Mucosa of gallbladder (tissue), 1 donor: ENCODE data around the gene HTR6. TPM values are rescaled to one million over a fixed set of nuclear protein-coding genes. Genes with fewer than 3 reads are reported as not detected.

Experiments used
- DNase-seq: peaks from one replicate; pipeline ENCODE4 v3.0.0-alpha.2; 2020; ENCODE audit warnings: low spot score
- total RNA-seq: library from RNA; stranded (reverse); gene quantifications from one replicate; pipeline ENCODE4 v1.2.1, GENCODE V29; 2021
- donor health status: DM: no; HTN: no; CAD: no.

Gene HTR6
- total RNA-seq, 1 donor from 2014 or later = not detected

DNA sequence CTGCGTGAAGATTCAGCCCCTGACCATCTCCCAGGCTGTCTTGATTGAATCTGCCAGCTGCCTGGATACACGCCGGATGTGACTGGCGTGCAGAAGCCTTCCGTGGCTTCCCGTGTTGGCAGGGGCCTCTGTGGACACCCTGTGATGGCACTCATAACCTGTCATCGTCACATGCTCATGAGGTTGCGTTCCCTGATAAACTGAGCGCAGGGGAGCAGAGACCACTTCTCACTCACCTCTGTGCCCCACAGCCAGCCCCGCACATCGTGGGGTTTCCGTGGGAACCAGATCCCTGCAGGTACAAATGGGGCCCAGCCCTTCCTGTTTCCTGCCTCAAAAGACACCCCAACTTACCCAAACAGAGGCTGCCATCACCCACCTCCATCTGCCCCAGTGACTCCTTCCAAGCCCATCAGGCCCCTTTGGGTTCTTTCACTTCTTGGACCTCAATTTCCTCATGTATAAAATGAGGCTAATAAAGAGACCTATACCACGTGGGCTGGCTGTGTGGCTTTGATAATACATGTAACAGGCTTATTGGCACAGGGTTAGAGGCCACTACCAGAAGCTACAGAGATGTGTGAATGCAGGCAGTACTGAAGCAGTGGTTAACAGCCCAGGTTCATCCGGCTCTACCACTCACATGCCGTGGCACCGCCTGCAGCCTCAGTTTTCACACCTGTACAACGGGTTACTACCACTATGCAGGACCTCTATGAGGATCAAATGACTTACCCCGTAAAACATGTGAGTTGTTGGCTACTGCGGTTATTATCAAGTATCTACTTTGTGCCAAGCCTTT, 23.6 kb downstream of the HTR6 start:
- no peak for DNase-seq

GRCh38 chr1:19689085-19689757, 24.5 kb downstream of the HTR6 start:
- DNase-seq = no peak

DNA sequence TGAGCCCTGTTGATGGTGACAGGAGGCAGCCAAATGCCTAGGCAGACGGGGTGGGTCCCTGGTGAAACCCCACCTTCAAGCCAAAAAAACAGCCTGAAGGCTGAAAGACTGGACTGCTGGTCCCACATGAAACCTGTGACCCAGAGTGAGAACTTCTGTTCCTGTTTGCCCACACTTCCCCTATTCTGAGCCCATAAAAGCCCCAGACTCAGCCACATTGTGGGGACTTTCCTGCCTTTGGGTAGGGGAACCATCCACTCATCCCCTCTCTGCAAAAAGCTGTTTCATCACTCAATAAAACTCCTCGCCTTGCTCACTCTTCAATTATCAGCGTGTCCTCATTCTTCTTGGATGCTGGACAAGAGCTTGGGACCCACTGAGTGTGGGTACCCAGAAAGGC, 25.2 kb downstream of the HTR6 start:
- no peak for DNase-seq

DNA sequence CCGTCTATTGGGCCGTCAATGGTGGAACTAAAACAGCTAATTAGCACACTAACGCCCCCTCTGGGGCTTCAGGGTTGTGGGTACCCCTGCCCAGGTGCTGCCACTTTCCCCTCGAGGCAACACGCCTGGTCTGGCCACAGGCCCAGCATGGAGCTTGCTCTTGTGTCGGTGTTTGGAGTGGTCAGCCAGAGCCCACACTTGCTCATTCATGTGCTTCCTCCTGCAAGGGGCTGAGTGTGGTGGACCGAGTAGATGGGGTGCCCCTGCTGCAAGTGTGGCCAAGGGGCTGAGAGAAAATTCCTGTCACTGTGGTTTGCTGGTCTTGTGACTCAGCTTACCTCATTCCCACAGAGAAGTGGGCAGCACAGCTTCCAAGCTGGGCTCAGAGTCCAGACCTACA, 25.7 kb downstream of the HTR6 start:
- DNase-seq = no peak

DNA sequence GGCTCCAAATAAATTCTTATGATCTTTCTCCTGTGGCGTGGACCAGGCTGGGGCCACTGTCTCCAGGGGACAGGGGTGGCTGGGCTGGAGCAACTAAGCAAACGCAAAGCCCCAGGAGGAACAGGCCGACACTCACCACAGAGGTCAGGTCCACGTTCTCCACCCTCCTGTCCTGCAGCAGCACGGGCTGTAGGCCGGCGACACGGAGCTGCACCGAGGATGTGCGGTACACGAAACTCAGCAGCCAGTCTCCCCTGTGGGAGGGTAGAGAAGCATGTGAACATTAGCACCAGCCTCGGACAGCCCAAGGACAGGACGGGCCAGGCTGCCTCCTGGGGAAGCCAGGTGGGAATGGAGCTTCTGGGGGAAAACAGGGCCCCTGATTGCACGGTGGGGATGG, 29.6 kb downstream of the HTR6 start:
- DNase-seq = no peak

DNA sequence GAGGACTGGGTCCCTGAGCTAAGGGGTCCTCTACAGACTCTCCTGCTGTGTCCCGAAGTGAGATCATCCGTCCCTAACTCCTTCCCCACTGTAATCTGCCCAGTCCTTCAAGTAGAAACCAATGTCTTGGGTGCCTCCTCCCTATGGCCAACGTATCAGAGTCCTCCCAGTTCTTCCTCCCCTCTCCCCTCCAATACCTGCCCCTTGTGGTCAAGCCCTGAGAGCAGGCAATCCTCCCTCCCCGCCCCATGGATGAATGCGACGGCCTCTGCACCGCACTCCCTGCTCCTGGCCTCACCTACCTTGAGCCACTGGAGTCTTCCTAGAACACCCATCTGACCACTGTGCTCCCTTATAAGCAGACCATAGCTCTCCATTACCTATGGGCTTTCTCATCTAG, 31.1 kb downstream of the HTR6 start:
- DNase-seq = no peak

GRCh38 chr1:19696820-19697219, 32.1 kb downstream of the HTR6 start:
- DNase-seq = no peak

DNA sequence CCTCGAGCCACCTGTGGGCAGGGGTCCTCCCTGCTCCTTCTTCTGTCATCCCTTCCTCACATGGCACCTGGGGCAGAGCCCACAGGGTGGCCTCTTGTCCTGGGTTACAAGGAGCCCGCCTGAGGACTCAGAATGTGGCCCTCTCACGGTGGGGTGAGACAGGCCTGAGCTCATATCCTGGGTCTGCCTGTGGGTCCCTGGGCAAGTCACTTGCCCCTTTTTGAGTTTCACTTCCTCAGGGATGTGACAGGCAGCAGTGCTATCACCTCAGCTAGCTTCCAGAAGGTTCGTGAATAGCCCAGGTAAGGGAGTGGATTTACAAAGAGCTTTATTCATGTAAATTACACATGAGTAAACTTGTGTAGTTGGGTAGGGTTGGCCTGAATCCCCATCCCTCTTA, 33.5 kb downstream of the HTR6 start:
- no peak for DNase-seq

DNA sequence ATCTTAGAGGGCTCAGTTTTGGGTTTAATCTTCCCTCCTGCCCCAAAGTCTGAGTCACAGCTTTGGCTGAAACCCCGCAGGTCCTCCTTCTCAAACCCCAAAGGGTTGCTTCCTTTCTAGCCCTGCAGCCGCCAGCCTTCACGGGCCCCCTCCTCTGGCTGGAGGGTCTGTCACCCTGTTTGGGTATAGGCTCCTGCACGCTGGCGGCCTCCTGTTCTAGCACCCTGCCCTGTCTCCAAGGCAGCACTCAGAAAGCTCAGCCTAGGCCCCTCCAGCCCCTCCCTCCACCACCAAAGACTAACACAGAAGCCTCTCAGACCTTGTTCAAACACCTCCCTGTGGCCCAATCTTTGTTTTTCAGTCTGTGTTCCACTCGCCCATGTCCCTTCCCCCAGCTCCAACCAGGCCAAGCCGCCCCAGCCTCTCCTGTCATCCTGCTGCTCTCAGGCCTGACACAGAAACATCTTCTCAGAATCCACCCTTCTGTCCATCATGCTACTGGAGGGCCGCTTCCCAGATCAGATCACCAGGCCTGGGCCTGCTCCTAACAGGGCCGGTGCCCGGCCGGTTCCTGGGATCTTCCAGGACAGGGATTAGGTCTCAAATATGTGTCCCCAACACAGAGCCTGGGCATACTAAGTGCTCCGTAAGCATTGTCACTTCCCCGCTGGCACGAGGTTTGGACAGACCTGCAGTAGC, 35.6 kb downstream of the HTR6 start:
- no peak for DNase-seq

GRCh38 chr1:19703280-19703679, 38.6 kb downstream of the HTR6 start:
- DNase-seq = no peak

DNA sequence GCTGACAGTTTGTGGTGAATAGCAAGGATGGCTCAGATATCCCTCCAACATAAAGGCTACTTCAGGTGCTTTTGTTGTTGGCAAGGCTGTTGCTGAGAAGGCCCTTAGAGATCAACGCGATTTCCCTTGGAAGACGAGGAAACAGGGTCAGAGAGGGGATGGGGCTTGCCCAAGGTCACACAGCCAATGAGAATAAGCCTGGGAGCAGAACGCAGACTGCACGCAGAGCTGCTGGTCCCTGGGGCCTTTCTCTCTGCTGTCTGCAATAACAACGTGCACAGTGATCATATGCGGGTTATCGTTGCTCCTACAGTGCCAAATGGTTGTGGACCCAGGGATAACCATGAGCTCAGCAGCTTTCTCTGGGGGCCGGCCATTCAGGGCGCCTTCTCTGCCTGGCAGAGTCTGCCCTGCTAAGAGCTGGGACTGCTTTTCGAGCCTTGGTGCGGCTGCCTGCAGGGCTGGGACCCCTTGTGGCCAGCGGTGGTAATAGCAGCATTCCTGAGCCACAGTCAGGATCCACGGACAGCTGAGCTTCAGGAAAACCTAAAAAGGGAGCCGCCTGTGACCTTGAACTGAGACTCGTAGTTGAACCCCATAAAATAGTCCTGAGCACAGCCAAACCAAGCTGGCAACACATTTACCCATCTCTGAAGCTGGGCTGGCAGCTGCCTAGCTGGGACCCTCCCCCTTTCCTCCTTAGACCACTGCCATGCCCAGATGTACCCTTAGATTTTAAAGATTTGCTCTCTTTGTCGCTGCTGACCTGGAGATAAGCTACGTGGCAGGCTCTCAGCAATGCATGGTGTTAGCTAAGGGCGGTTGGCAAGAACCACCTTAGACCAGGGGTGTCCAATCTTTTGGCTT, 39.8 kb downstream of the HTR6 start:
- DNase-seq = peak; percentile 68

GRCh38 chr1:19705464-19705863, 40.8 kb downstream of the HTR6 start:
- DNase-seq = no peak

GRCh38 chr1:19706136-19706535, 41.5 kb downstream of the HTR6 start:
- DNase-seq = no peak

GRCh38 chr1:19708567-19709110, 44.0 kb downstream of the HTR6 start:
- no peak for DNase-seq

DNA sequence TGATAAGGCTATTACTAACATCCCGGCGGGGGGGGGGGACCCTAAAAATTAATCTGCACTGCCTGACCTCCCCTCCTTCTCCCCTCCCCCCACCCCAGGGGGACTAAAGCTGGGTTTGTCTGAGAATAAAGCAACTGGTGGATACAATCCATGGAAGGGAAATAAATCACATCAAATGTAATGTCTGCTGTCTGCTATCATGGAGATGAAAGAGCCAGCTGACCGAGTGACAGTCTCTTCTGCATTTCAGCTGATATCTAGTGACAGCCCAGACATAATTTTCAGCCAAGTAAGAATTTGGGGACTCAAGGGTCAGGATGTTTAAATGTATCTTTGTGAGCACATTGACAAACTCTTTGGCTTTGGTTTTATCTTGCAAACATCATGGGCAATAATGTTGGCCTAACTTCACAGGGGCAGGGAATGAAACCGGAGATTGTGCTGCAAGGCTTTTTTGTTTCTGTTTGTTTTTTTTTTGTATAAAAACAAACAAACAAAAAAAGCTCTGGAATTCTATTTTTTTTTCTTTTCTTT, 44.7 kb downstream of the HTR6 start:
- no peak for DNase-seq

GRCh38 chr1:19710825-19711611, 46.3 kb downstream of the HTR6 start:
- DNase-seq = no peak

DNA sequence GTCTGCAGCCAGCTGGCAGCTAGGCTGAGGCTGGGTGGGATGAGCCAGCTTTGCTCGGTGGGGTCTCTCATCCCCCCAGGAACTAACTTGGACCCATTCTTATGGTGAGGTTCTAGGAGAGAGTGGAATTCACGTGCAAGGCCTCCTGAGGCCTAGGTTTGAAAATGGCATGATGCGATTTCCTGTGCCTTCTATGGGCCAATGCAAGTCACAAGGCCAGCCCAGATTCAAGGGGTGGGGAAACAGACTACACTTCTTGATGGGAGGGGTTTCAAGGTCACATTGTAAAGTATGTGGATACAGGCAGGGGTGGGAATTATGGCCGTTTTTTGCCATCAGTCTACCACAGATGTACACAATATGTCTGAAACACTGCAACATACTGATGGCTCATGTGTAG, 48.3 kb downstream of the HTR6 start:
- DNase-seq = no peak

DNA sequence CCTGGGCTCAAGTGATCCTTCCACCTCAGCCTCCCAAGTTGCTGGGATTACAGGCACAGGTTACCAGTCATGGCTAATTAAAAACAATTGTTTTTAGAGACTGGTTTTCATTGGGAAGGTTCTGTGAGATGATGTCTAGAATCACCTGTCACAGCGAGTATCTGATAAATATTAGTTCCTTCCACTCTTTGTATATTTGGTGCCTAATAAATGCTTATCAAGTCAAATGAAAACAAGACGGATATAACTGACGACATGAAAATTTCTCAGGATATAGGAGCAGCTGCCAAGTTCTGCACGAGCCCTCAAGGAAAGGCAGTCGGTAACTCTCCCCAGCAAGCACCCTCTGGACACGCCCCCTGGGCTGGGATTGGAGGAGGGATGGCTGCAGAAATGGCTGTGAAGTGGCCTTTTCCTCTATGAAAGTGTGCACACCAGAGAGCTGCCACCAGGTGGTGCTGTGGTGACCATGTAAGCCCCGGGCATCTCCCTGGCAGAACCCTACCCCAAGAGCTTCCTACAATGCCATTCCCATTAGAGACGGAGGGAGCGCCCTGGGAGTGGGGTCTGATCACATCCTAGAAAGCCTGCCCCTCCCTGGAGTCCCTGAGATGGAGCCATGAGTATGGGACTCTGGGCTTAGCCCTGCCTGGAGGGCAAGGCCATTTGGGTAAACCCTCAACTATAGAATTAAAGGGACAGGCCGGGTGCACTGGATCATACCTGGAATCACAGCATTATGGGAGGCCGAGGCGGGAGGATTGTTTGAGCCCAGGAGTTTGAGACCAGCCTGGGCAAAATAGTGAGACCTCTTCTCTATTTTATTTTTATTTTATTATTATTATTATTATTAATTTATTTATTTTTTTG, 50.9 kb downstream of the HTR6 start:
- peak; percentile 91 for DNase-seq

DNA sequence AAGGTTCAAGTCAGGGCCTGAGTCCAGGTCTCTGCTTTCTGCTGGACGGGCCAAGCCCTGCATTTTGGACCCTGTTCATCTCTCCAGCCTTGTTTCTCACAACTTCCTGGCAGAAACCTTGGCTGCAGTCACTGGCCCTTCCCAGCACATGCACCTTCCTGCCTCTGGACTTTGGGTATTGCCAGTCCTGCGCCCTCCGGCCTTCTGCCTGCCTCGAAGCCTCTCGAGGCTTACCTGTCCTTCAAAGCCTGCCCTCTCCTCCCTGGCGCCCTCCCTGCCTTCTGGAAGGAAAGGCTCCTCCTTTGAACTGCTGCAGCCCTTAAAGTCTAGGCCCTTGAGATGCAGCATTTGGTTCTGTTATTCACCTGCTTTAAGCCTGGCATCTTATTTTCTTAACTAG, 52.8 kb downstream of the HTR6 start:
- DNase-seq = no peak

GRCh38 chr1:19720174-19720573, 55.5 kb downstream of the HTR6 start:
- no peak for DNase-seq
